ENCODE data around the gene ADAMTS12.

The ADAMTS12 gene

DNA sequence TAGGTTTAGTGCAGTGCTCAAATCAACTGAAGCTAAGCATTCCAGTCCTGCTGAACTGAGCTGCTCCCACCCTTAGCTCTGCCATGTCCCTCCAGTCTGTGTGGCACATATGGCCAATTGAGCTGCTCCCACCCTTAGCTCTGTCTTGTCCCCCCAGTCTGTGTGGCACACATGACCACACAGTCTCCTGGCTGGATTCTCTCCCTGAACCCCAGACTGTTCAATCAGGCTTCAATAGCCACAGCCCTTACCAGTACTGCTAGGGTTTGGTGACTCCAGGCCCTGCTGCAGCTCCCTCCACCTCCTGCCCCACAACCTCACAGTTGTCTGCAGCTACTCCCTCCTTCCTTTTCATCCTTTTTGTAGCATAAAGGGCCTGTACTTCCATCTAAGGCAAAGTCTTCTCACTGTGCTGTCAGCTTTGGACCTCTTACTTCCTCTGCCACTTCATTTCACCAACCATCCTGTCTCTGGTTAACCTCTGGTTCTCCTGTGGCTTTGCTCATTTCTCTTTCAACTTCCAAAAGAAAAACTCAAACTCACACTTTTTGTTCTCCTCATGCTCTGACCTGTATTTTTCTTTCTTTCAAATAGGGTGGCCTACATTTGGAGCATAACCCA, 50.8 kb downstream of the ADAMTS12 start:
- no peak for DNase-seq

DNA sequence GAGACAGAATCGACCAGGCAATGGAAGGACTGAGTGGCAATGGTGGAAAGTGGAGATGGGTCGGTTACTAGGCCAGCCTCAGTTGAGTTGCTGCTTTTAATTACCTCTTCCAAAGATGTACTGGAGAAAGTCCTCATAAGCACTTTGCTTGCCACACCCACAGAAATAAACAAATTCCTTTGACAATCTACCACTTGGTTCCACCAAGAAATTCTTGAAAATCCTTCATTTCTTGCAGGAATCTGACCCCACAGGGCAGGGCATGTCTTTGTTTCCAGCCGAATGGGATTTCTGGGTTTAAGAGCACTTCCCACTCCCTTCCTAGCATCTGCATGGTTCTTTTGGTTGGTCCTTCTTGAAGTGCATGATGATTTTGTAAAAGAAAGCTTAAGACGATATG, 54.5 kb downstream of the ADAMTS12 start:
- DNase-seq, result no peak

DNA sequence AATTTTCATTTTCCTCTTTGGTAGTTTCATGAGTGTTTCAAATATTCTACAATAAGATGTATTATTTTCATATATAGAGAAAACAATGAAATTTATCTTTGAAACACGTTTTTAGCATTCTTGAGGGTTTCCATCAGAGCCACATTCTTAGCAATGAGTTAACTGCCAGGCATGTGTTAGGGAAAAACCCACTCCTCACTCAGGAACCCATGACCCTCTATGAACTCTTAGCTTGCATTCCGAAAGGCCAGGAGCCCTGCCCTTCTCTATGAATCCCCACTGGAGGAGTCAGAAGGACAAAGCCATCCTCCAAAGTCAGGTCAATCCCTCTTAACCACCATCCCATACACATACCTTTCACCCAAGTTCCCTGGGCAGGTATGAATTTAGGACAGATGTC, 57.5 kb downstream of the ADAMTS12 start:
- no peak for DNase-seq

DNA sequence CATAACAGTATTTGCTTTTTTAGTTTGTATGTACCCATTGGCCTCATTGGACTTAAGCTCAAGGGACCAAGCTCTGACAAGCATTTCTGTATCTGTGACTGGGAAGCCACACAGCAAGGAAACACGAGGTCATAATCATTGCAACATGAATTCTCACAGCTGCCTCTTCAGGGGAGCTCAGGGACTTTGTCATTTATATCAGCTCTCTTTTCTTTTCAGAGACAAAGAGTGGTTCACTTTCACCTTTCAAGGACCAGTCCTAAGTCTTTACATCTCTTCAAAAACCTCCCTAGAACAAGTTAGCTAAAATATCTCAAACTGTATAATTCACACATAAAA, 58.6 kb downstream of the ADAMTS12 start:
- no peak for DNase-seq

DNA sequence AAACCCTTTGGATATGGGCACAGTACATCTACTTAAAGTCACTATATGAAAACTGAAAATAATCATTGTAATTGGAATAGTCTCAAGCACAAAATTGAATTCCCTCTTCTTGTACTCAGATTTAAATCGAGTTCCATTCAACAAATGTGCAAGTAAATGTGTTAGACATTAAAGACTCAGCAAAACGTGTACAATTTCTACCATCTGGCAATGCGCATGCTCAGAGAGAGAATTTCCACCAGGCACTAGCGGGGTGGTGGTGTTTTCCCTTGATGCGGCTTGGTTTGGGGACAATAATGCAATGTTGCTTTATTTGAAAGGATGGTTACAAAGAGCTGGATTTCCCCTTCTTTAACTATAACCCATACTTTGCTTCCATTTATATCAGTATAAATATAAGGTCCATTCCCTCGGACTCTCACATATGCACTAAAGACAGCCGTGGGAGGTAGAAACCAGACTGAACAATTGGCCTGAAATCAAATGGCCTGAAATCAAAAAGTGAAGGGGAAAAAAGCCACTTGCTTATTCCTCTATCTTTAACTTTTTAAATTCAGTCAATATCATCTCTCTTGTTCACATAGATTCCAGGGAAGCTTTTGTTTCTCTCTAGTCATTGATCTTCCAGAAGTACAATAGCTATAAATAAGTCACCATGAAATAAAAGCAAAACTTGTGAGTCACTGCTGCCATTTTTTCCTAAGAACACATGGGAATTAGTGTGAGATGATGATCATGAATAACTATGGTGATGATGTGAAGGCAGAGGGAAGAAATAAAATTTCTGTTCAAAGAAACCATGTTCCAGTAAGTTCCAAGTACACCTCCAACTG, 59.2 kb downstream of the ADAMTS12 start:
- no peak for DNase-seq

DNA sequence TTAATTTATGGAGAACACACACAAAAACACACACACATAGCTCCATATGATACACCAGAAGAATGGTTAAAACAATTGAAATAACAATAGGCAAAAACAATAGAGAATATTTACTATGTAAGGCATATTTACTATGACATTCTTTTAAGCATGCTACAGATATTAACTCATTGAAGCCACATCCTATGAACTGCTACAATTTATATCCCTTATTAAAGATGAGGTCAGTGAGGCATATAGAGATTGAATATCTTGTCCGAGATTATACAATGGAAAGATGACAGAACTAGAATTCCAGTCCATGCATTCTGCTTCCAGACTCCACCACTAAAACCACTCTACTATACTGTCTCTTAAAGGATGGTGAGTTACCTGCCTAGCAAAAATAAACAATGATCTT, 60.7 kb downstream of the ADAMTS12 start:
- no peak for DNase-seq

DNA sequence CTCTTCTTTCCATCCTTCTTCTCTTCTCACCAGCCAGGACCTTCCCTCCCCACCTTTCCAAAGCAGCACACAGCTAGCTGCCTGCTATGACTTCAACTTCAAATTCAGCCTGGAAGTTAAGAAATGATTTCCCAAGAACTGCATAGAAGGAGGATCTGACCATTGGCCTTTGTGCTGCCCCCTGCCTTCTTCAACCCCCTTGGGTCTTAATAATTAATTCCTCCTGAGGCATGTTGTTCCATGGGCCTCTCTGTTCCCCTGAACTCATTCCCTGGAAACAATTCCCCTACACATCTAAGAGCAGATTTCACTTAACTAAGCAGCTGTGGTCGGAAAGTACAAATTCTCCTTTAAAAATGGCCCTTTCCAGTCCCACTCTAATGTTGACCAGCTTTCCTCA, 62.4 kb downstream of the ADAMTS12 start:
- DNase-seq, result no peak

DNA sequence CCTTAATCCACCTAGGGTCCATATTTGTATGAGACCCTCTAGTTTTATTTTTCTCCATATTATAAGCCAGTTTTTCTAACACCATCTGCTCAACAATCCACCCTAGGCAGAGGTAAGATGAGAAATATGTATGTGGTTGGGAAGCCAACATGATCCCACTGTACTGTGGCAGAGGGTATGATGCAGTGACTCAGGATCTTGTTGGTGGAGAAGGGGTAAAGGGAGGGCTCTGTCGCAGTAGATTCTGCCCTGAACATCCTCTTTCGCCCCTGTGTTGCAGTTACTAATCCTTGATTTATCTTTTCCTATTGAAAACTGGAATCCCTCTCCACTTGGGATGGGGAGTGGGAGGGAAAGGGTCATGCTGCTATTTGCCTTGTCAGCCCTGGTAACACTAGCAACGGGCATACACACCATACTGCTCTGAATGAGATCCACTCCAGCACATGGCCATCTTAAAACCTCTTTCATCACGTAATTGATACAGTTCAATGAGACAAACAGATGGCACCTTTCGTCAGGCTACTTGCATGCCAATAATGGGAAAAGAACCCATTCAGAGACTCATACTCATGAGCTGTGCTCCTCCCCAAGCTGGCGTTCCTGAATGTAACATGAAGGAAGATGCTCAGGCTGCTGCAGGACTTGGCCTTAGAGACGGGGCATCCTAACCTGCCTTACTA, 63.0 kb downstream of the ADAMTS12 start:
- DNase-seq, result no peak

DNA sequence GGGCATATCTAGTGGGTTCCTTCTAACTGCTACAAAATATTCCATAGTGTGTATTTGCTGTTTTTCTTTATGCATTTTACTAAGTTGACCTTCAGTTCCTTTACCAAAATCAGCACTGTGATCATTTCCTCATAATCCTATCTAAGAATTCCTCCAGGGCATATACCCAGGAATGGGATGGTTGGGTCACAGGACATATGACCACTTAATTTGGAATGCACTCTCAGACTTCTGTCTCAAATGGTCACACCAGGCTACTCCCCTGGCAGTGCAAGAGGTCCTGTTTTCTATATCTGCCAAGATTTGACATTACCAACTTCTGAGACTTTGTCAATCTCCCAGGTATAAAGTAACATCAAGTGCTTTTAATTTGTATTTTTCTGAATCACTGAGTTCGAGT, 63.9 kb downstream of the ADAMTS12 start:
- DNase-seq, result no peak

DNA sequence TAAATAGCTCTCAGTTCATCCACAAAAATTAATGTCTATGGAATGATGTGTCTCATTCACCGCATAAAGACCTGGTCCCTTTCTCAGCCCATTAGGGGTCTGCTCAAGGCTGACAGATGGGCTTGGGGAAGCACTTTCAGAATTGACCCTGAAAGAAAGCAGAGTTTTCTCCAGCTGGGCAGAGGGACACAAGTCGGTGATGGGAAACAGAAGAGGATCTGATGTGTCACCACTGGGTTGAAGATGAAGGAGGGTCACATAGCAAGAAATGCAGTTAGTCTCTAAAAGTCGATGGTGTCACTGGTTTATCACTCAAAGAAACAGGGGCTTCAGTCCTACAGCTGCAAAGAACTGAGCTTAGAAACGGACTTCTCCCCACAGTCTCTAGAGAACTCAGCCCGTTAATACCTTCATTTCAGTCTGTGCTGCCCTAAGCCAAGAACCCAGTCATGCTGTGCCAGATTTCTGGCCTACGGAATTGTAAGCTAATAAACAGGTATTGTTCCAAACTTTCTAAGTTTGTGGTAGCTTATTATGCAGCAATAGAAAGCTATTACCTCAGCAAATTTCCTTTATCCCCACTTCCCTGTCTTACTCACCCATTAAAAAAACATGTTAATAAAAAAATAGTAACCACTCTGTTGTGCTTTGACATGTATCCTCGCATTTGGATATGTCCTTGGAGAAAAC, 64.6 kb downstream of the ADAMTS12 start:
- DNase-seq, result no peak

DNA sequence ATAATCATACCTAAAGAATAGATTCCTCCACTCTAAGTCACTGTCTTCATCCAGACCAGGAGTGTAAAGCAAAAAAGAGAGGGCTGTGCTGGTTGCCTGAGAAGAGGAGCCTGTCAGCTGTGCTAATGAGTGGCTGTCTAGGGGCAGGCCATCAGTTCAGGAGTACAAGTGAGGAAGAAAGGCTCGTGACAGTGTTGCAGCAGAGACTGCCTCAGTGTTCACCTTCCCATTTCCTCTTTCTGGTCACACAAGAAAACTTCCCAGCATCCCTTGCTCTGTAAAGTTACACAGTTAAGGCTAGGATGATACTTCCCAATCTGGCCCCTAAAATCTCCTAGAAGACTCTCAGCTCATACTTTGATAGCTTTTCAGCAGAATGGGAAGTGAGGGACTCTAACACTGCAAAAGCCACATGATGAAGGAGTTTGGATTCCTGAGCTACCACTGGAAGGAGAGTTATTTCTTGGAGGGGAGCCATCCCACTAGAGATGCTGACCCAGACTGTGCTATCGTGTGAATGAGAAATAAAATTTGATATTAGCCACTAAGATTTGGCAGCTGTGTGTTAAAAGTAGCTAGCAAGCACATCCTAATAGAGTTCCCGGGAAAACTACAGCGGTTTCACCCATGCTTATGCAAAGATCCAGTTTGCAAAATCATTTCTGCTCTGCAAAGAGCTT, 67.1 kb downstream of the ADAMTS12 start:
- no peak for DNase-seq

DNA sequence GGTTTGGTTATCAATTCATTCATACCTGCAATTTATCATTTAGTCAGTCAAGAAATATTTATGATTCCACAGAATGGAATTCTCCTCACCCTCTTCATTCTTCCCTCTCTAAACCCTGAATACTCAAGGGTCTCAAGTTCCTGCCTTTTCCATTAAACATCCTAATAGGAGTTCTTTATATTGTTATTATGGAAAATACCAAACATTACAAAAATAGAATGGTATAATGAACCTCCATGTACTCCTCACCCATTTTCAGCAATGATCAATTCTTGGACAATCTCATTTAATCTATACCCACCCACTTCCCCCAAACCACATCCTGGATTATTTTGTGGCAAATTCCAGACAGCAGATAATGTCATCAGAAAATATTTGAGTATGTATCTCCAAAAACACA, 74.5 kb downstream of the ADAMTS12 start:
- DNase-seq, result no peak

DNA sequence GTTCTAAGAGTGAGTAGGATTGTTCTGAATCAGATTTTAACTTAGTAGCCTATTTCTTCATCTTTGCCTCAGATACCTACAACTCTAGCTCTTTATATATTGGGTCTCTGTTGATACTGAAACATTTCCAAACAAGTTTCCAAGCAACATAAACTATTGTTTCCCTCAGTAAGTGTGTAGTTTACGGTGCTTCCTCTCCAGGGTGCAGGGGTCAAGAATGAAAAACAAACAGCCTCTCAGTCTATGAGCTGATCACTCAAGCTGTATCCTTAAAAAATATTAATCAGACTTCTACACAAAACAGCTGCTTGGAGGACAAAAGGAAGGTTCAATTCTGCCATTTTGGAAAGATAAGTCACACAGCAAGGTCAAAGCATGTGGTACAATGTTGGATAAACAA, 75.0 kb downstream of the ADAMTS12 start:
- DNase-seq, result no peak

DNA sequence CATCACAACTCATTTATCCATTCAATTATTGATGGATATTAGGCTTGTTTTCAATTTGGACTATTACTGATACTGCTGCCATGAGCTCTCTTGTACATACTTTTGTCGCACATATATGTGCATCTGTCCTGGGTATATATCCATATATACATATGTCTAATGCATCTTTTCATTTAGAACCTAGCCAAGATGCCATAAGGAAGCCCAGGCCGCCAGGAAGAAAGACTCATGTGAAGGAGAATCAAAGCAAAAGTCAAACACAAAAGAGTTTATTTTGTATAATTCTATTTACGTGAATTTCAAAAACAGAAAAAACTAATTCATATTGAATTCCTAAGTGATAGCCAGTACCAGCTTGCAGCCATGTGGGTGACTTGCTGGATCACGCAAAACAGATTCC, 79.0 kb downstream of the ADAMTS12 start:
- no peak for DNase-seq

DNA sequence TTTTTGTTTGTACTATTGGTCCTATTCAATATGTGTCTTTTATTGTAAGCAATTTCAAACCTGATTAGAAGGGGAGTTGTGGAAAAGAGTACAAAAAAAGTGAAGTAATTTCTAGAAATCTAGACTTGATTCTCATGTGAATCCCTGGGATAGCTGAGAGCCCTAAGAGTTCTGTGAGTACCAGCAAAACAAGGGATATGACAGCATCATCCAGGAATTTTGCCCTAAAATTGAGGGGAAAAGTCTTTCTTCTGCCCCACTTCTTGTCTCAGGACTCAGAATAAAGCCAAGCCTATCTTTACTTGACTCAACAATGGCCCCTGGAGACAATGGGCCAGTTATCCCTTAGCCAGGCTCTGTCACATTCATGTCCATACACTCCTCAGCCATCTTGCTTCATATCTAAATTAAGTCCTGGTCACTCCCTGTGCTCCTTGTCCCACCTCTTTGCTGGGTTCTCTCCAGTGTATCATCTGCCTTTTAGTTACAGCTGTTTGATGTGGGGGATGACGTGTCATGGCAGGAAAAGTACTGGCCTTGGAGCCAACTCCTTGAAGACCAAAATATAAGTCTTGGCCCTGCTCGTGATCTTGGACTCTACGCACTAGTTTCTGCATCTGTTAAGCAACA, 81.2 kb downstream of the ADAMTS12 start:
- no peak for DNase-seq

DNA sequence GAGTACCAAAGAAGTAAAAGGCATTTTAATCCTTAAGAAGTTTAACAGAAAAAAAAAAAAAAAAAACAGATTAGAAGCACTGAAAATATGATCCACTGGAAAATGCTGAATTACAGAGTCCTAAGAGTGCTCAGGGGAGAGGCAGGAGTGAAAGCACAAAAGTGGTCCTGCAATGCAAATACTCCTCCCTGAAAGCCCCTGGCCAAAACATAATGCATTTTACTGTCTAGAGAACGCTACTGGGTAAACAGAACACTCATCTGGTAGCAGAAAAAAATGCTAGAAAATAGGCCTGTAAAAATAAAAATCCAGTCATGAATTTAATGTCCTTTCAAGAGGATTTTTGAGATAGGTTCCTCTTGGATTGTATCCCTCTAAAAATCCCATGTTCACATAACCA, 81.9 kb downstream of the ADAMTS12 start:
- no peak for DNase-seq

DNA sequence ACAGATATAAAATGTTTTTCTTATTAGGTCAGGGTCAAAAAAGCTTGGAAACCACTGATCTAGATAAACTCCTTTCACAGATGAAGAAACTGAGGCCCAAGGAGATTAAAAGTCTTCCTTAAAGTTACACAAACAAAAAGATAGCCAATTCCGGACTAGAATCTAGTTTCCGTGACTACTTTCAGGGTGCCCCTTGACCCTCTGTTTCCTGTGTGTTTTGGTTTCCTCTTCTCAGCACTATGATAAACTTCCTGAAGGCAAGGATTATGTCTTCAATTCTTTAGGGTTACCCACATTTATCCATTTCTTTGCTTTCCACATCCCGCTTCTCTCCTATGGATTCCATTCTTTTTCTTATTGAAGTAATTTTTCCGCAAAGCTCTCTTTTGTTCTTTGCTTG, 83.1 kb downstream of the ADAMTS12 start:
- no peak for DNase-seq

DNA sequence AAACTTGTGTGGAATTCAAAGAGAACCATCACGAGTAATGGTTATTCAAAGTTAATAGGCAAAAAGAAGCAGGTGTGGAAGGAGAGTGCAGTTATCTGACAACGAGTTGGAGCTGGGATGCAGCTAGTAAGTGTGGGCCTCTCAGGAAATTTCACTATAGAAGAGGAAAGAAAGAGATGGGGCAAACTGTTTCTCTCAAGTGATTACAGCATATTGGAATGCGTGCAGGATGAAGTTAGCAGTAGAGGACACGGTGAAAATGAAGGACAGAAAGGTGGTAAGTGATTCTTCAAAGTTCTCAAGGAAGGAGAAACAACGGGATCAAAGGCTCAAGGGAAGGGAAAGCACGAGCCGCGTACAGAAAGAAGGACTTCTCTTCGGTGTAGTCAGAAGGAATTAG, 84.0 kb downstream of the ADAMTS12 start:
- DNase-seq, result no peak

DNA sequence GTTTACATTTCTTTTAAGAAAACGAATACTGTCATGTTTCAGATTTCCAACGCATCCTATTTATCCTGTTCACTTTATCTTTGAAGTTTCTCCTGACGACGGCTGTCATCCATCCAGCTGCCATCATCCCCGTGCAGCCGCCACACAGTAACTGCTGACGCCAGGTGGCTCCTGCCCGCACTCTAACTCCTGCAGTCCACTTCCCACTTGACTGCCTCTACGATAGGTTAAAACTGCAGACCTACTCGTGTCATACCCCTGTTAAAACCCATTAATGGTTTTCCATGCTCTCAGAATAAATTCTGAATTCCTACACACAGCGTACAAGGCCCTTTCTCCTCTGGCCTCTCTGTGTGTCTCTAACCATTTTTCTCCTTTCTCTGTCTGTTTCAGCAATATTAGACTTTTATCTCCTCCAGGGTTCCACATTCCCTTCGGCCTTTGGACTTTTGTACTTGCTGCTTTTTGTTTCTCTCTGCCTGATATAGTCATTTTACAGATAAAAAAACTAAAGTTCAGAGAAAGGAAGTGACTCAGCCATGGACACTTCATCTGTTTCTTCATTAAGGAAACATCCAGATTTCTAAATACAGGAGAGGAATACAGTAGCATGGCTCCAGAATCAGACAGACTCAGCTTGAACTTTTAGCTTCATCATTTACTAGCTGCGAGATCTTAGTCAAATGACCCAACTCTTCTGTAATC, 84.9 kb downstream of the ADAMTS12 start:
- DNase-seq, result no peak

DNA sequence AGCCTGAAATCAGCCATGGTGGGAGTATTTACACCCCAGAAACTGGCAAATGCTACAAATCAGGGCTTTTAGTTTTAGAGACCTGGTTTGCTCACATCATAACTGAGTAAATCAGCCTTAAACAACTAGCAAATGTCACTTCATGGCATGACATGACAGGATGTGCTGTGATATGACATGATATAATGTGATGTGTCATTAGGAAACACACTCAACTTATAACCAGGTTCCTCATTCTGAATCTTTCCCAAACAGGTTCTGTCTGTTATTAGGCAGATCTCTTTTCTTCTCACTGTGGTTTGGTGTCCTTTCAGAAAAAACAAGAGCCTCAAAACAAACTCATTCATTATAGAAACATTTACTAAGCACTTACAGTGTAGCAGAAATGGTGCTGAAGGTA, 90.5 kb downstream of the ADAMTS12 start:
- DNase-seq, result no peak

DNA sequence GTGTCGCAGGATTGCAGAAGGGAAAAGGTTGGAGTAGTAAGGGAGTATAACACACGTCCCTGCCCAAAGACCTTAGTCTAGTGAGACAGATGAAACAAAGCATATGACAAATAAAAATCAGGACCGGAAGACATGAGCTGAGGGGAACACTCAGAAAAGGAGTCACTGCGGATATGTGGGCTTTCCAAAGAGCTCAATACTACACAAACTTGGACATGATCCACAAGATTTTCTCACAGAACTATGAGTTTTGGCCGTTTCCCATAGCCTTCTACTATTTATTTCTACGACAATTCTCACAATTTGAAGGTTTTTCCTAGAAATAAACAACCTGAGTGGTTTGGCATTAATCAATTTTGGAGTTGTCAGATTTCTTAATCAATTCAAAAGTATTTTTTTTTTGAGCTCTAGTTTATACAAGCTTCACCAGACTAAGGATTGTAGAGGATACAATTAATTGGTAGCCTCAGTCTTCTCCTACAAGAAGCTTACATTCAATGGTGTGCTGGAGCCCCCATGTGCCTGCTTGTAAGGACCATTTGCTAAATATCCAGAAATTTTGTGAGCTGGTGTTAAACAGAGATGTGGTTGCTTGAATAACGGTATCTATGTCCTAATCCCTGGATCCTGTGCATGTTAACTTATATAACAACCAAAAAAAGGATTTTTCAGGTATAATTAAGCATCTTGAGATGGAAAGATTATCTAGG, 91.4 kb downstream of the ADAMTS12 start:
- DNase-seq, result no peak

Data from activated CD4-positive, alpha-beta T cell treated with anti-CD3 and anti-CD28 coated beads for 4 hours (primary cell).